Smooth muscle cell (in vitro differentiated cells): ENCODE measurements around the gene PPP3R1. TPM values are rescaled to one million over a fixed set of nuclear protein-coding genes. Genes with fewer than 3 reads are reported as not detected.

Source experiments
- DNase-seq: peaks from one replicate; lab custom pipeline; 2025; ENCODE audit not compliant: unreplicated experiment; lab: John Stamatoyannopoulos, UW
- H2AFZ ChIP-seq: fragments of 200-600 bp; sonication (generic); 2 replicates; pipeline ENCODE4 v1.6.0; 2016; ENCODE audit warnings: antibody characterized with exemption, low read depth, mild to moderate bottlenecking
- H3F3A ChIP-seq: fragments of 200-600 bp; sonication (generic); 2 replicates; pipeline ENCODE4 v1.6.0; 2017; ENCODE audit warnings: antibody characterized with exemption, low read depth
- H3K27ac ChIP-seq: fragments of 200-600 bp; sonication (generic); 2 replicates; pipeline ENCODE4 v1.5.1; 2016; ENCODE audit warnings: low read depth, mild to moderate bottlenecking
- H3K27me3 ChIP-seq: fragments of 200-600 bp; sonication (generic); 2 replicates; pipeline ENCODE4 v1.6.1; 2016; ENCODE audit warnings: low read depth, mild to moderate bottlenecking
- H3K36me3 ChIP-seq: fragments of 200-600 bp; sonication (generic); 2 replicates; pipeline ENCODE4 v1.5.1; 2016; ENCODE audit warnings: low read depth
- H3K4me1 ChIP-seq: fragments of 200-600 bp; sonication (generic); 2 replicates; pipeline ENCODE4 v1.5.1; 2016; ENCODE audit warnings: low read depth
- H3K4me2 ChIP-seq: fragments of 200-600 bp; sonication (generic); 2 replicates; pipeline ENCODE4 v1.6.0; 2016; ENCODE audit warnings: mild to moderate bottlenecking
- H3K4me3 ChIP-seq: fragments of 200-600 bp; sonication (generic); 2 replicates; pipeline ENCODE4 v1.5.1; 2016; ENCODE audit warnings: mild to moderate bottlenecking
- H3K79me2 ChIP-seq: fragments of 200-600 bp; sonication (generic); 2 replicates; pipeline ENCODE4 v1.6.0; 2016; ENCODE audit warnings: low read depth, mild to moderate bottlenecking
- H3K9ac ChIP-seq: fragments of 200-600 bp; sonication (generic); 2 replicates; pipeline ENCODE4 v1.6.0; 2016; ENCODE audit warnings: low read depth
- H3K9me3 ChIP-seq: fragments of 200-600 bp; sonication (generic); replicated peaks from 2 replicates; pipeline ENCODE4 v1.5.1; 2016; ENCODE audit warnings: low read depth
- H4K20me1 ChIP-seq: fragments of 200-600 bp; sonication (generic); 2 replicates; pipeline ENCODE4 v1.6.0; 2016; ENCODE audit warnings: low read depth
- CTCF ChIP-seq: fragments of 200-600 bp; sonication (generic); IDR thresholded peaks from 2 replicates; pipeline ENCODE4 v1.5.1; 2017; ENCODE audit warnings: borderline replicate concordance, mild to moderate bottlenecking, antibody characterized with exemption; ENCODE audit not compliant: insufficient read depth, poor library complexity, severe bottlenecking
- WGBS: methylation state at CpG from one replicate; pipeline ENCODE4 v1.1.7; 2016; ENCODE audit warnings: low lambda C conversion rate; 5-methylcytosine and 5-hydroxymethylcytosine counted together
- polyA plus RNA-seq: library from polyadenylated mRNA; unstranded; fragments of >200 nt; fragmentation: Nextera tagmentation; extraction: Ambion mirVana; gene quantifications from 2 replicates; pipeline ENCODE4 v1.2.1, GENCODE V29; 2016
- total RNA-seq: library from RNA; depleted of rRNA; stranded (reverse); fragments of >200 nt; gene quantifications from 2 replicates; pipeline ENCODE4 v1.2.3, GENCODE V29; 2014

The PPP3R1 gene
- total and polyA plus RNA-seq, 2 experiments from 2014 or later, result 4.7 to 33.5 TPM

GRCh38 chr2:68236876-68237275, 15.5 kb downstream of the PPP3R1 start:
- Histone ChIP-seq H3K4me3 (no peak overlapping the region), H3K9me3 (no peaks in the 10 kb centered on the region), H3K9ac (no peak overlapping the region), H4K20me1 (peaks cover 98% of the 10 kb centered on the region), H3K27ac (peak overlapping the region; percentile 22), H3F3A (no peaks in the 10 kb centered on the region), H3K27me3 (no peaks in the 10 kb centered on the region), H3K4me2 (peak overlapping the region; percentile 8), H3K79me2 (peaks cover 98% of the 10 kb centered on the region), H2AFZ (no peak overlapping the region), H3K4me1 (peaks cover 32% of the 10 kb centered on the region), H3K36me3 (no peaks in the 10 kb centered on the region)
- DNase-seq, result no peak
- TF ChIP-seq CTCF, result no peak

- Histone ChIP-seq H4K20me1 (peaks cover 98% of the 10 kb centered on the region), H3K36me3 (no peaks in the 10 kb centered on the region), H3K27me3 (no peaks in the 10 kb centered on the region), H3K9me3 (no peaks in the 10 kb centered on the region), H3K4me3 (no peak overlapping the region), H3K79me2 (peaks cover 98% of the 10 kb centered on the region), H3F3A (no peaks in the 10 kb centered on the region), H2AFZ (no peak overlapping the region), H3K4me2 (no peak overlapping the region), H3K4me1 (peaks cover 36% of the 10 kb centered on the region), H3K9ac (no peak overlapping the region), H3K27ac (peak overlapping the region; percentile 22)
- WGBS, result 72% methylated on average over 4 of the region's 4 CpGs
- DNase-seq, result no peak
- no peak for TF ChIP-seq CTCF
Observed at GRCh38 chr2:68236103-68236734, 16.1 kb downstream of the PPP3R1 start.

GRCh38 chr2:68235090-68235489, 17.2 kb downstream of the PPP3R1 start:
- Histone ChIP-seq H2AFZ (no peak overlapping the region), H3K4me3 (no peak overlapping the region), H3K4me2 (no peak overlapping the region), H4K20me1 (peaks cover 98% of the 10 kb centered on the region), H3K27ac (no peak overlapping the region), H3F3A (peaks cover 2% of the 10 kb centered on the region), H3K79me2 (peaks cover 98% of the 10 kb centered on the region), H3K9me3 (no peaks in the 10 kb centered on the region), H3K9ac (no peak overlapping the region), H3K36me3 (no peaks in the 10 kb centered on the region), H3K4me1 (peaks cover 47% of the 10 kb centered on the region), H3K27me3 (no peaks in the 10 kb centered on the region)
- TF ChIP-seq CTCF, result no peak
- 96% methylated on average over 1 of the region's 1 CpG for WGBS
- DNase-seq, result no peak

GRCh38 chr2:68234405-68234804, 17.9 kb downstream of the PPP3R1 start:
- H3K4me3 ChIP-seq, result no peak overlapping the region
- H3K4me1 ChIP-seq, result peaks cover 41% of the 10 kb centered on the region
- 95% methylated on average over 4 of the region's 4 CpGs for WGBS

More at GRCh38 chr2:68234405-68234804, 17.9 kb downstream of the PPP3R1 start:
- Histone ChIP-seq H3K27me3 (no peaks in the 10 kb centered on the region), H2AFZ (no peak overlapping the region), H3K9ac (no peak overlapping the region), H3K4me2 (no peak overlapping the region), H3K79me2 (peaks cover 97% of the 10 kb centered on the region), H3K9me3 (no peaks in the 10 kb centered on the region), H4K20me1 (peaks cover 98% of the 10 kb centered on the region), H3K27ac (no peak overlapping the region), H3F3A (peaks cover 2% of the 10 kb centered on the region), H3K36me3 (no peaks in the 10 kb centered on the region)
- DNase-seq, result no peak
- no peak for TF ChIP-seq CTCF
